GM21515 (cell line): ENCODE measurements around the gene NLRP6.
"Not testable (repeated sequence)": the region's sequence is repeated elsewhere in the genome, so short reads cannot be mapped to it uniquely, and the experiment has no call there.

Source experiments
- ATAC-seq: cut with Tn5 transposase; IDR thresholded peaks from one replicate; pipeline ENCODE4 v1.9.1; 2021; ENCODE audit not compliant: unreplicated experiment

The NLRP6 gene

DNA sequence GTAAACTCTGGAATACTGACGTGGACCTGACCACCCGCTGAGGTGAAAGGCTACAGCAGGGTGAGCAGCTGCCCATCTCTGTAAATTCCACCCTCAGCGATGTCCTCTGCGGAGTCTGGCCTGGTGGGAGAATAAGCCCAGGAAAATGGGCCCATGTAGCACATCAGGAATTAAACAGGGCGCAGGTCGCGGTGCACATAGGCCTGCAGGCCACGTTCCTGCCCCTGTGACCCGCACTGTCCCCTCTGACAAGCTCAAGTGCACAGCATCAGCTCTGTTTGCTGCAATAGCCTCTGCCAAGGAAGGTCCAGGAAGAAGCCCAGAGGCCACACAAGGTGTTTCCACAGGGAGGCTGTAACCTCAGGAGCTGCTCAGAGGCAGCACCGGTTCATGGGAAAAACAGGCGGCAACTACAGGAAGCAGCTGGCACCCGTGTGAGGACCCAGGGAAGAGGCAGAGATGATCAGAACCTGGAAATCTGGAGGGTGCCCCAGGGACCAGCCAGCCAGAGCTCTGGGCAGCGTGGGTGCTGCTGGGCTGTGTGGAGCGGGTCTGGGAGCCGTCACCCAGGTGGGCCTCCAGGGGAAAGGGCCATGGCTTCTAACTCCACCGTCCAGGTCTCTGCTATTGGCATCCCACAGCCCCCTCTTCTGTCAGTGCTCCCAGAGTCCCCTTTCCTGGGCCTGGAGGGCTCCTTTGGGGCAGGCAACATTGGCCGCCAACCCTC lies 28.6 kb downstream of the NLRP6 start:
- no peak for ATAC-seq

DNA sequence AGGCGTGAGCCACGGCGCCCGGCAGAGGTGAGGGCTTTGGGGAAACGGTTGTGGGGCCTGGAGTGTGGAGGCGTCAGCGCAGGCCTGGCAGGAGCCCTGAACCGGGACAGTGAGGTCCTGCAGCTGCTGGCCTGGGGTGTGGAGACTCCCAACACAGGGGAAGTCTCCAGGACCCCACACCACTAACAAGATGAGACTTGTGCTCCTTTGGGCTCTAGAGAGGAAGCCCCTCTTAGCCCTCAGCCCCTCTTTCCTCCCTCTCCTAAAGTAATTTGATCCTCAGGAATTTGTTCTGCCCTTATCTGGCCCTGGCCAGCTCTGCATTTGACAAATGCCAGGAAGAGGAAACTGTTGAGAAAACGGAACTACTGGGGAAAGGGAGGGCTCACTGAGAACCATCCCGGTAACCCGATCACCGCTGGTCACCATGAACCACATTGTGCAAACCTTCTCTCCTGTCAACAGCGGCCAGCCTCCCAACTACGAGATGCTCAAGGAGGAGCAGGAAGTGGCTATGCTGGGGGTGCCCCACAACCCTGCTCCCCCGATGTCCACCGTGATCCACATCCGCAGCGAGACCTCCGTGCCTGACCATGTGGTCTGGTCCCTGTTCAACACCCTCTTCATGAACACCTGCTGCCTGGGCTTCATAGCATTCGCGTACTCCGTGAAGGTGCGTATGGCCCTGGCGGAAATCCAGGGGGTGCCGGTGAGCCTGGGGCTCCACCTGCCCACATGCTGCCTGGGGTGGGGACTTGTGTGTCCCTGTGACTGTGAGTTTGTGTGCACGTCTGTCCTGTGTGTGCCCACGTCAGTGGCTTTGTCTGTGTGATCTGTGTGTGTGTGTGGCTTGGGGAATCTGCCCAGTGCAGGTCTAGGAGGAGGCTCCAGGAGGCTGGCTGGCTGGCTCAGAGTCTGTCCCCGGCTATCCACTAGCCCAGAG lies 29.8 kb downstream of the NLRP6 start, which contains the start of gene IFITM2:
TSS of gene IFITM2 (plus strand) at position 51 of the 943 bp plus-strand sequence. CDS start at position 428, 377 bp downstream.
- not testable (repeated sequence) for ATAC-seq

DNA sequence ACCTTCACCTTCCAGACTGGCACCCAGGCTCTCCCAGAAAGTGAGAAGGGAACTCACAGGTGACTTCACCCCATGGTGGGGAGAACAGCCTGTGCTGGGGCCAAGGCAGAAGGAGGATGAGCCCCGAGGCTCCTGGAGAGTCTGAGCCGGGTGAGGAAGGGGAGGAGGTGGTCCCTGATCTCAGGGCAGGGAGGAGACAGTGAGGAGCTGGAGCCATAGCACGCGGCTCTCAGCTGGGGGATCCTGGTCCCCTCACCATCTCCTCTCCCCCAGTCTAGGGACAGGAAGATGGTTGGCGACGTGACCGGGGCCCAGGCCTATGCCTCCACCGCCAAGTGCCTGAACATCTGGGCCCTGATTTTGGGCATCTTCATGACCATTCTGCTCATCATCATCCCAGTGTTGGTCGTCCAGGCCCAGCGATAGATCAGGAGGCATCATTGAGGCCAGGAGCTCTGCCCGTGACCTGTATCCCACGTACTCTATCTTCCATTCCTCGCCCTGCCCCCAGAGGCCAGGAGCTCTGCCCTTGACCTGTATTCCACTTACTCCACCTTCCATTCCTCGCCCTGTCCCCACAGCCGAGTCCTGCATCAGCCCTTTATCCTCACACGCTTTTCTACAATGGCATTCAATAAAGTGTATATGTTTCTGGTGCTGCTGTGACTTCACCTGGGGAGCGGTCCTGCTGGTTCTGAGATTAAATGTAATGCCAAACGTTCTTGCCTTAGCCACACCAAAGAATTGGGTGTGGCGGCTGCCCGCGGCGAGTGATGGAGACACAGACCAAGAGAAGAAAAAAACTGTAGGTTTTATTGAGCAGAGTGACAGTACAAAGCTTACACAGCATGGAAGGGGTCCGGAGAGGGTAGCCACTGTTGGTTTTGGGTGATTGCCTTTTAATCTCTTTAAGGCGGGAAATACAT lies 30.8 kb downstream of the NLRP6 start:
- ATAC-seq, result not testable (repeated sequence)

DNA sequence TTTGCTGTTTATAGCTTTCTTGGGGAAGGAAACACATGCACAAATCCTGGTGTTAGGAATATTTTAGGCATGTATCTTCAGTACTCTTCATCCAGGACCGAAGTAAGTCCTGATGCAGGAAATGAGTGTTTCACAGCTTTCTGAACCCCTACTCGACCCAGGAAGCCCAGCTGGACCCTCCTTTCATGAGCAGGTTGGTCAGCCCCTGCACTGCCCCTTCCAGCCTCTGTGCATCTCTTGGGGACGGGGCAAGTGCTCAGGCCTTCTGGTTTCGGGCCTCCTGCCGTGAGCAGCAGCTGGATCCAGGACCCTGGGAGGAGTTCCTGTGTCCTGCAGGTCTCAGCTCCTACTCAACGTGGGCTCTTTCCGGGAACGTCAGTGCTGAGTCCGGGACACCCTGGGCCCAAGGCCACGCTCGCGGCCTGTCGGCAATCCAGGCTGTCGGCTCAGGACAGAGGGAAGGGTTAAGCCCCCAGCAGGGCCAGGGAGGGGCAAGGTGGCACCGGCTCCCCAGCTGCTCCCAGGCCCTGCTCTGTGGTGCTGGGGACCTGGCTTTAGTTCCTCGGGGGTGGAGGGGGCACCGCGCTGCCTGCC lies 31.9 kb downstream of the NLRP6 start:
- not testable (repeated sequence) for ATAC-seq

DNA sequence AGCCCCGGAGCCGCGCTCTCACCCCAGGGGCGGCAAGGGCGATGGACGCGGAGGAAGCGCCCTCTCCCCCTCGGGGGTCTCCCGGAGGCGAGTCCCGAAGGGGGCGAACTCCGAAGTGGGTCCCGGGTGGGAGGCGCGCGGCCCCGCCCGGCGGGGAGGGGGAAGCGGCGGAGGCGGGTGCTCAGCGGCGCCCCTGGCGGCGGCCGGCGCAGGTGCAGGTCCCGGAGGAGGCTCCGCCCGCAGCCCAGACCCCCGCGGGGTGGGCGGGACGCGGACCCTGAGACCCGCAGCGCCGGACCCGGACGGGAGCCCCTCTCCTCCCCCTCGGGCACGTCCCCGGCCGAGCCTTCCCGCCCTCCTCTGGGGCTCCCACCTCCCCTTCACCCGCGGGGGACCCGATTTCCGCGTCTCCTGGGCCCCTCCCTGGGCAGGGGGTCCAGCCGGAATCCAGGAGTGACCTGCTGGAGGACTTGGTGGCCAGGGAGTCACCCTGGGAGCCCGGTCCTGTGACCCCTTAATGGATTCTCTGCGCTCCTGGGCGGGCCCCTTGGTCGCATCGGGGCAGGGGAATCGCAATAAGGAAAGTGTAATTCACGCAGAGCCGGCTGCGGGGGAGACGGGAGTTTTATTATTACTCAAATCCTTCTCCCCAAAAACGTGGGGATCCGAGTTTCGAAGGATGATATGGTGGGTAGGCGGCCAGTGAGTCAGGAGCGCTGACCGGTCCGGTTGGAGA lies 33.0 kb downstream of the NLRP6 start:
- not testable (repeated sequence) for ATAC-seq

DNA sequence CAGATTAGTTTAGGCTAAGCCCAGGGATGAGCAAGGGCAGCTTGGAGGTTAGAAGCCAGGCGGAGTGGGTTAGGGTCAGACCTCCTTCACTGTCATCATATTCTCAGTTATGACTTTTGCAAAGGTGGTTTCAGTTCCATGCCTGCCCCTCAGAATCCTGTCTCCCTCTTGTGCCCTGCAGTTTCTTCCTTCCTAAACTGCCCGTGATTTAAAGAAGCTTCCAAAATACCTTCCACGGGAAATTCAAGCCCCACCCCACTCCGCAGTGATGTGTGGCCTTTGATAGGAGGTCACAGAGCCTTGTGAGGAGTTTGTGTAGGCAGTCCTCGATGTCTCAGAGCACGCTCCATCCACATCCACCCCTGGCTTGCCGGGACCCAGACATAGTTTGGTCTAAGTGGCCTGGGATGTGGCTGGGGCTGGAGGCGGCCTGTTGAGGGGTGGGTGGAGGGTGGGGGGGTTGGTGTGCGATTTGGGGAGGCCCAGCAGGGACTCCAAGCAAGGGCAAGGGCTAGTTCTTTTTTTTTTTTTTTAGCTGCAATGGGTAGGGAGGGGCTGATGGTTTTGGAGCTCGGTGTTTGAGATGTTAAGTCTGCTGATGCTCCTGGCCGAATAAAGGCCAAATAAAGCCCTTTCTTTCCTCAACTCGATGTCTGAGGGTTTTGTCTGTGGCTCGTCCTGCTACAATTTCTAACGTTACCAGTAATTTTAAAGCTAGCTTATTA lies 34.0 kb downstream of the NLRP6 start:
- no peak for ATAC-seq

DNA sequence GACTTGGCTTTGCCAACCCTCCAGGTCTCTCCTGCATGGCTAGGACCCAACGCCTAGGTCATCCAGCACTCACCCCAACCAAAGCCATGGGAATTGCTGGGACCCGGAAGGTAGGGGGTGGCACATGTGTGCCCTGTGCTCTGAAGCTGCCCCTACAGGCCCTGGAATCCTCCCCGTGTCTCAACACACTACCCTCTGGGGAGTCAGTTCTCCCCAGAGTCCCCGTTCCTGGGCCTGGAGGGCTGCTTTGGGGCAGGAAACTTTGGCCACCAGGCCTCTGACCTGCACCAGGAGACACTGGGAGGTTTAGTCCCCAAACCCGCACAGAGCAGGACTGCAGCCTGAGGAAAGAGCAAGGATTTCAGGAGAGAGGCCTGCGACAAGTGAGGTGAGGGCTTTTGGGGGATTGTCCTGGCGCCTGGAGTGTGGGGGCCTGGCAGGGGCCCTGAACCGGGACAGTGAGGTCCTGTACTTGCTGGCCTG lies 35.1 kb downstream of the NLRP6 start:
- no peak for ATAC-seq

DNA sequence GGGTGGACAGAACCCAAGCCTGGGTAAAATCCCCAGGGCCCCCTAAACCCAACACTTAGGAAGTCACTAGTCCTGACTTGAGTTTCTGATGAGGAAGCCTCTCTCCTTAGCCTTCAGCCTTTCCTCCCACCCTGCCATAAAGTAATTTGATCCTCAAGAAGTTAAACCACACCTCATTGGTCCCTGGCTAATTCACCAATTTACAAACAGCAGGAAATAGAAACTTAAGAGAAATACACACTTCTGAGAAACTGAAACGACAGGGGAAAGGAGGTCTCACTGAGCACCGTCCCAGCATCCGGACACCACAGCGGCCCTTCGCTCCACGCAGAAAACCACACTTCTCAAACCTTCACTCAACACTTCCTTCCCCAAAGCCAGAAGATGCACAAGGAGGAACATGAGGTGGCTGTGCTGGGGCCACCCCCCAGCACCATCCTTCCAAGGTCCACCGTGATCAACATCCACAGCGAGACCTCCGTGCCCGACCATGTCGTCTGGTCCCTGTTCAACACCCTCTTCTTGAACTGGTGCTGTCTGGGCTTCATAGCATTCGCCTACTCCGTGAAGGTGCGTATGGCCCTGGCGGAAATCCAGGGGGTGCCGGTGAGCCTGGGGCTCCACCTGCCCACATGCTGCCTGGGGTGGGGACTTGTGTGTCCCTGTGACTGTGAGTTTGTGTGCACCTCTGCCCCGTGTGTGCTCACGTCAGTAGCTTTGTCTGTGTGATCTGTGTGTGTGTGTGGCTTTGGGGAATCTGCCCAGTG lies 35.8 kb downstream of the NLRP6 start, which contains the start of gene IFITM1:
TSS of gene IFITM1 (plus strand) at position 254 of the 767 bp plus-strand sequence. CDS start at position 385, 131 bp downstream.
- ATAC-seq, result no peak

DNA sequence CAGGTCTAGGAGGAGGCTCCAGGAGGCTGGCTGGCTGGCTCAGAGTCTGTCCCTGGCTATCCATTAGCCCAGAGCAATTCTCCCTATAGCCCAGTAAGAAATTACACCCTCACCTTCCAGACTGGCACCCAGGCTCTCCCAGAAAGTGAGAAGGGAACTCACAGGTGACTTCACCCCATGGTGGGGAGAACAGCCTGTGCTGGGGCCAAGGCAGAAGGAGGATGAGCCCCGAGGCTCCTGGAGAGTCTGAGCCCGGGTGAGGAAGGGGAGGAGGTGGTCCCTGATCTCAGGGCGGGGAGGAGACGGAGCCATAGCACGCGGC lies 36.3 kb downstream of the NLRP6 start:
- not testable (repeated sequence) for ATAC-seq

DNA sequence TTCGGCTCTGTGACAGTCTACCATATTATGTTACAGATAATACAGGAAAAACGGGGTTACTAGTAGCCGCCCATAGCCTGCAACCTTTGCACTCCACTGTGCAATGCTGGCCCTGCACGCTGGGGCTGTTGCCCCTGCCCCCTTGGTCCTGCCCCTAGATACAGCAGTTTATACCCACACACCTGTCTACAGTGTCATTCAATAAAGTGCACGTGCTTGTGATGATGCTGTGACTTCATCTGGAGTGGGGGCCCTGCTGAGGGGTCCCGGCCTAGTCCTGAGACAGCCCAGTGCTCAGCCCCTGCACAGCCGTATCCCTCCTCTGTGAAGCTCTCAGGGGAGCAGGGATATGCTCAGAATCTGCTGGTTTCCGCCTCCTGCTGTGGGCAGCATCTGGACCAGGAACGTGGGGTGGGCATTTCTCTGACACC lies 36.9 kb downstream of the NLRP6 start:
- ATAC-seq, result no peak

DNA sequence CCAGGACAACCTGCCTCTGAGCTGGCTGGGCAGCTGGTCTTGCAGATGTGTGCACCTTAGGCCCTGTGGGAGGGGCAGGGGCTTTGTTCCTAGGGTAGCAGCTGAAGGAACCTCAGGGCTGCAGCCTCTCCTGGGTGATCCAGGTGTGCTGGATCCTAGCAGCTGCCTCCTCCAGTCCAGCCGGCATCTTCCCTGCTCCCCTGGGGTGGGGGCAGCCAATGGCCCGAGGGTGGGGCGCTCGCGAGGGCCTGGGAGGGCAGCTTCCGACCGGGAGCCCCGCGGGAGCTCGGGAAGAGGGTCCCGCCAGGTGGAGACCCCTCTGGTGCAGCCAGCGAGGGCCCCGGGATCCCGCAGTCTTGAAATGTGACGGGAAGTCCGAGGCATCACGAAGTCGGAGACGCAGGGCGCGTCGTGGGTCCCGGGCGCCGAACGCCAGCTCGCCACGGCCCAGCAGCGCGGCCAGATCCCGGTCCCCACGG lies 37.3 kb downstream of the NLRP6 start:
- no peak for ATAC-seq

DNA sequence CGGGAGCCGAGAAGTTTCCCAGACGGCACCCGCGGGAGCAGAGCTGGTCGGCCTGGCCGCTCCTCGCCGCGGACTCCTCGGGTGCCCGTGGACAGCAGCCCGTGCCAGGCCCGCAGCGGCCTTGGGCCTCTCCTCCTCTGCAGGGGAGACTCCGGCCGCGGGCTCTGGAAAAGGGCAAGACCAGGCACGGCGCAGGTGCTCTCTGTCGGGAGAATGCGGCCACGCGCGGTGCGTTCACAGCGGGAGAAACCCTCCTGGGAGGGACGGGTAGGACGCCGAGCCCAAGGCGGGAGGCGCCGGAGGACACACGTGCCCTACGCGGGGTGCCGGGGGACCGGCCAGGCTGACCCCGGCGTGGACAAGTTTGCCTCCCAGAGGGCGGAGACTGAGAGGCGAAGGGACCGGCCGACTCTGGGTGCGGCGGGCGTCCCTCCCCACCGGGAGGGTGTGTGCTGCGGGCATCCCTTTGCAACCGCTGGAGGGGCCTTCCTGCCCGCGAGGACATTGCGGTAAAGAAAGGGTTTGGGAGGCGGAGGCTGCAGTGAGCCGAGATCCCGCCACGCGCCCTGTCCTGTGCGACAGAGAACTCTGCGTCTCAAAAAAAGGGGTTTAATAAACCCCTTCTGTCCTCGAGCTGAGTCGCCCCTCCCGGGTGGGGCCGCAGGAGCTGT lies 38.0 kb downstream of the NLRP6 start:
- no peak for ATAC-seq

DNA sequence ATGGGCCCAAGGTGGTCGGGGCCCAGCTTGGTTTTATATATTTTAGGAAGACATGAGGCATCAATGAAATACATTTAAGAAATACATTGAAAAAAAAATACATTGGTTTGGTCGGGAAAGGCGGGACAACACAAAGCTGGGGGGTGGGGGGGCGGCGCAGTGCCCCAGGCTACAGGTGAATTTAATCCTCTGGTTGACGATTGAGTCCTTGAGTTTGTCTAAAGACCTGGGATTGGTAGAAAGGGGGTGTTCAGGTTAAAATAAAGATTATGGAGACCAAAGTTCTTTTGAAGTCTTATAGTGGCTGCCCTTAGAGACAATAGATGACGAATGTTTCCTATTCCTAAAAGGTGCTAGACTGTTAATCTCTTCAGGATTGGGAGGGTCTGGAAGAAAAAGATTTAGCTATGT lies 38.7 kb downstream of the NLRP6 start:
- ATAC-seq, result no peak

DNA sequence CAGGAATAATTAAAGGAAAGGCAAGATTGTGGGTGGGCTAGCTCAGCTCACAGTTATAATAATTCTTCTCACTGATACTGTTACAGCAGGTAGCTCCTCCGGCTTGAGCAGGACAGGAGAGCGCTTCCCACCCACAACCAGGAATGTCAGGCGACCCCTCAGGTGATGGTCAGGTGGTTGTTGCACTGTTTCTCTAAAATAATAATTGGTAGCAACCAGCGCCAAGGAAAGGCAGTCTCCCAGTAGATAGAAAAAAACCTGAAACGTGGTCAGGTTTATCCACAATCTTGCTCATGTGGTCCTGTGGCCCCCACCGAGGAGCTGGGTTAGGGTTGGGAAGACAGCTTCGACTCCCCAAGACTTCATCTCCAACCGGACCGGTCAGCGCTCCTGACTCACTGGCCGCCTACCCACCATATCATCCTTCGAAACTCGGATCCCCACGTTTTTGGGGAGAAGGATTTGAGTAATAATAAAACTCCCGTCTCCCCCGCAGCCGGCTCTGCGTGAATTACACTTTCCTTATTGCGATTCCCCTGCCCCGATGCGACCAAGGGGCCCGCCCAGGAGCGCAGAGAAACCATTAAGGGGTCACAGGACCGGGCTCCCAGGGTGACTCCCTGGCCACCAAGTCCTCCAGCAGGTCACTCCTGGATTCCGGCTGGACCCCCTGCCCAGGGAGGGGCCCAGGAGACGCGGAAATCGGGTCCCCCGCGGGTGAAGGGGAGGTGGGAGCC lies 39.6 kb downstream of the NLRP6 start:
- ATAC-seq, result not testable (repeated sequence)

DNA sequence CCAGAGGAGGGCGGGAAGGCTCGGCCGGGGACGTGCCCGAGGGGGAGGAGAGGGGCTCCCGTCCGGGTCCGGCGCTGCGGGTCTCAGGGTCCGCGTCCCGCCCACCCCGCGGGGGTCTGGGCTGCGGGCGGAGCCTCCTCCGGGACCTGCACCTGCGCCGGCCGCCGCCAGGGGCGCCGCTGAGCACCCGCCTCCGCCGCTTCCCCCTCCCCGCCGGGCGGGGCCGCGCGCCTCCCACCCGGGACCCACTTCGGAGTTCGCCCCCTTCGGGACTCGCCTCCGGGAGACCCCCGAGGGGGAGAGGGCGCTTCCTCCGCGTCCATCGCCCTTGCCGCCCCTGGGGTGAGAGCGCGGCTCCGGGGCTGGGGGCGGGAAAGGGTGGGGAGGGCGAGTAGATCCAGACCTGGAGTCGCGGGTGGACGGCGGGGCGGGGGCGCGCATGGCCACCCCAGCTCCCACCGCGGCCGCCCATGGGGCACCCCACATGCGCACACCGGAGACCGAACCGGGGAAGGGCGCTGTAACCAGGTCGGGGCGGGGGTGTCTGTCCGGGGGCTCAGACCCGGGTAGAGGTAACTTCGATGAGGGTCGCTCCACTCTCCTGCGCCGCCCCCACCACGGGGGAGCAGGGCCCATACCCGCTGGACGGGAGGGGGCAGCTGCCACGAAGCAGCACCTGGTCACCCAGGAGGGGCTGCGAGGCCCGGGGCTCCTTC lies 40.4 kb downstream of the NLRP6 start:
- not testable (repeated sequence) for ATAC-seq
